Cardiac fibroblast (primary cell): ENCODE results near the gene FCHSD2.

Experiments
- DNase-seq, 2 donors: peaks; one replicate each; pipeline versions ENCODE4 v3.0.0 to v3.0.0-alpha.2; 2010; ENCODE audit warnings: low read depth in 2 of 2
- H3K4me3 ChIP-seq, 2 donors: replicated peaks in 1 of 2; 1 replicate in 1 of 2; 2 replicates in 1 of 2; pipeline ENCODE4 v1.5.1; 2011; ENCODE audit warnings: low read depth in 2 of 2, low read length in 2 of 2, mild to moderate bottlenecking in 2 of 2, moderate library complexity in 1 of 2
- CTCF ChIP-seq: IDR thresholded peaks from one replicate; pipeline ENCODE4 v1.5.1; 2011; ENCODE audit warnings: low read depth, mild to moderate bottlenecking, low read length, inconsistent platforms

FCHSD2 gene

GRCh38 chr11:73001615-73002014, 140.5 kb downstream of the FCHSD2 start:
- peak; percentile 8 to 62 for DNase-seq
- no peak overlapping the region for H3K4me3 ChIP-seq
- TF ChIP-seq CTCF = no peak

DNA sequence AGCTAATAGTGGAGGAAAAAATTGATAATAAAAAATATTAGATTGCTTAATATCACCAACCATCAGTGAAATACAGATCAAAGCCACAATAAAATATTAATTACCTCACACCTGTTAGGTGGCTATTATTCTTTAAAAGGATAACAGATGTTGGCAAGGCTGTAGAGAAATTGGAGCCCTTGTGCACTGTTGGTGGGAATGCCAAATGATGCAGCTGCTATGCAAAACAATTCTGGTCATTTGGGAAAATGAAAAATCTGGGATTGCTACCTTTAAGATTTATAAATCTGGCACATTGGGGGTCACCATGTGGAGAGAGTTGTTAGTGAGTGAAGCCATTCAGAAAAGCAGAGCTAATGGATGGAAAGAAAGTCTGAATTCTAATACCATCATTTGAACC, 143.4 kb downstream of the FCHSD2 start:
- DNase-seq = no peak
- H3K4me3 ChIP-seq = no peak overlapping the region
- no peak for TF ChIP-seq CTCF

DNA sequence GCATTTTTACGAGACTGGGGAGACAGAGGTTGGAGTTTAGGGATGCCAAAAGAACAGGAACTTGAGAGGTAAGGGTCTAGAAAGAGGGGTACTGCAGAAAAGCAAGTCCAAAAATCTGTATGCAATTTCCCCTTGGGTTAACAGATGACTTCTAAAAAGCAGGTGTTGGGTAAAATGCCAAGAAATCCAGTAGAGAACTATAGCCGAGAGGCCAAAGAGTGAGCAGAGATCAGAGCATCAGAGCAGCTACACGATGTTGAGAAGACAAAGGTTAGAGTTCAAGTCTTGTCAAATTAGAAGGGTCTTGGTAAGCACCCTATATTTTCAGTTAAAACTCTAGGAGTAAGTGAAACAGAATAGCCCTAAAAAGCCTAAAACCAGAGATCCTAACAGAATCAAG, 145.2 kb downstream of the FCHSD2 start:
- H3K4me3 ChIP-seq = no peak overlapping the region
- DNase-seq = no peak
- TF ChIP-seq CTCF = no peak

- TF ChIP-seq CTCF = no peak
- H3K4me3 ChIP-seq = no peak overlapping the region
- DNase-seq = peak; percentile 43 to 62
These were observed 152.4 kb downstream of the FCHSD2 start for GRCh38 chr11:72989727-72990126.

- TF ChIP-seq CTCF = no peak
- DNase-seq = no peak
- H3K4me3 ChIP-seq = no peak overlapping the region
These were observed 153.3 kb downstream of the FCHSD2 start for GRCh38 chr11:72988821-72989220.

GRCh38 chr11:72985645-72986044, 156.5 kb downstream of the FCHSD2 start:
- peak; percentile 43 to 51 for DNase-seq
- no peak overlapping the region for H3K4me3 ChIP-seq

More at GRCh38 chr11:72985645-72986044, 156.5 kb downstream of the FCHSD2 start:
- TF ChIP-seq CTCF = no peak
